Activated CD8-positive, alpha-beta memory T cell treated with anti-CD3 and anti-CD28 coated beads for 36 hours (primary cell): ENCODE measurements around the gene SNRPA. TPM values are rescaled to one million over a fixed set of nuclear protein-coding genes. Genes with fewer than 3 reads are reported as not detected.
"Not testable (repeated sequence)": the region's sequence is repeated elsewhere in the genome, so short reads cannot be mapped to it uniquely, and the experiment has no call there.

ENCODE experiments used
- CTCF ChIA-PET: fragments of 350-600 bp; sonication (Branson Sonifier 250); formaldehyde crosslinking; loops from one replicate; lab custom pipeline; 2021; ENCODE audit warnings: antibody characterized with exemption; lab: Charles Lee
- POLR2A ChIA-PET: fragments of 350-600 bp; sonication (Branson Sonifier 250); formaldehyde crosslinking; loops from one replicate; lab custom pipeline; 2021; ENCODE audit warnings: antibody characterized with exemption; lab: Charles Lee
- total RNA-seq, 2 experiments: library from RNA; stranded (reverse); gene quantifications; one replicate each; pipeline ENCODE4 v1.2.3, GENCODE V29; 2021

Gene SNRPA
- total RNA-seq, 2 experiments from 2014 or later: 215 to 237 TPM

DNA sequence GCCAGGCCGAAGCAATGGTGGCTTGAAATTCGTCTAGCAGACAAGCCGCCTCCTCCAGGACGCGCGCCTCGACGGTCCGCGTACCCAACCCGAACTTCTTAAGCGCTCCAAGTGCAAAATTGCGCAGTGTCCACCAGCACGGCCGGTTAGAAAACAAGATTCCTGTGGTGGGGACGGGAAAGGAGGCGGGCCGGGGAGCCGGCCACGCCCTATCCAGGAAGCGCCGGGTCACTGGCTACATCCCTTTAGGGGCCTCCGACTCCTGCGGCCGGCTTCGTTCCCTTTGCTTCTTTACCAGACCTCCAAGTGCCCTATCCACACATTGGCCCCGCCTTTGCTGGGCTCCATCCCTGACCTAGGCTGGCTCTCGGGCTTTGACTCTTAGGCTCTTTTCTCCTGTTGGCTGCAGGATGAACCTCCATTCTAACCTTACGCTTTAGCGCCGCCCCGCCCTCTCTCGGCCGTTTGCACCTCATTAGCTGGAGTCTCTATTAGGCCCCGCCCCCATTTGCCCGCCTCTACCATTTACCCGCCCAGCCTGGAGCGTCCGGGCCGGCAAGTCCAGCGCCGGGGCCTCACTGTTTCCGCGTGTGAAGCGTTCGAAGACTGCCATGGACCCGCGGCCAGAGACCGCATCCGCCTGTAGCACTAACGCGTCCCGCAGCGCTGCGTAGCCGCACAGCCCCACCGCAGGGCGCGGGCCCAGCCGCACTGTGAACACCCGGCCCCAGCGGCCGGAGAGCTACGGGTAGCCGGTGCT, 59.8 kb downstream of the SNRPA start:
- CTCF ChIA-PET: not testable (repeated sequence)
- POLR2A ChIA-PET: interaction anchor here (0.6 kb wide), 1 partner anchor 58 kb away, joined by 3 read pairs; no protein-coding TSS in a partner anchor

DNA sequence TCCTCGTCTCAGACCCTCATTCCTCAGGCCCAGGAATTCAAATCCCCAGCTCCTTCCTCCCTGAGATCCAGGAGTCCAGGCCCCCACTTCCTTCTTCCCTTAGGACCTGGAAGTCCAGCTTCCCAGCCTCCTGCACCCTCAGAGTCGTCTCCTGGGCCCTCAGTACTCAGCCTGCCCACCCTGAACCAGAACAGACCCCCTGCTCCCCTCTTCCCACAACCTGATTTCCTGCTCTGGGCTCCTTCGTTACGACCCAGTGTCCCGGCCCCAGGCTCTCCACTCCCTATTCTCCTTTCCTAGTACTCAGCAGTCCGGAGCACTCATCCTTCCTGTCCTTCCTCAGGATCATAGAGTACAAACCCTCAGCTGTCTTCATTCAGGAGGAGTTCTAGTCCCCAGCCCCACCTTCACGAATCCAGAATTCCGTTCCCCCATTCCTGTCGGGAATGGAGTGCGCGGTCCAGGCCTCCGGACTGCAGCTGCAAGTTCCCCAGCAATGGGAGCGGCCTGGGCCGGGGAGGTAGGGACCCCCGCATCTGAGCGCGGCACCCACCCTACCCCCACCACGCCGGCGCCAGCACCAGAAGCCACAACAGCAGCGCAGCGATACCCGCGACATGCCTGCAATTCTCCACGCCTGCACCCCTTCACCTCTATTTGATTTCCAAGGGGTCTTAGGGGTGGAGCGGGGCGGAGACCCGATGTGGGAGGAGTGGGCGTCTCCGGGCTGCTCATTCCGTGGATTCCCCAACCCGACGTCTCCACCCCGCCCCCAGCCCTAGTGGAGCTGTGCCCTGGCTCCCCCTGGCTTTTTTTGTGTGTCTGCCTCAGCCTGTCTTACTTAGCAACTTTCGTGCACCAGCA, 60.7 kb downstream of the SNRPA start:
- CTCF ChIA-PET: interaction anchor here (1.2 kb wide), 2 partner anchors 9 to 149 kb away, joined by 3 to 4 read pairs; no protein-coding TSS in a partner anchor
- POLR2A ChIA-PET: interaction anchor here (0.6 kb wide), 1 partner anchor 59 kb away, joined by 3 read pairs; no protein-coding TSS in a partner anchor

DNA sequence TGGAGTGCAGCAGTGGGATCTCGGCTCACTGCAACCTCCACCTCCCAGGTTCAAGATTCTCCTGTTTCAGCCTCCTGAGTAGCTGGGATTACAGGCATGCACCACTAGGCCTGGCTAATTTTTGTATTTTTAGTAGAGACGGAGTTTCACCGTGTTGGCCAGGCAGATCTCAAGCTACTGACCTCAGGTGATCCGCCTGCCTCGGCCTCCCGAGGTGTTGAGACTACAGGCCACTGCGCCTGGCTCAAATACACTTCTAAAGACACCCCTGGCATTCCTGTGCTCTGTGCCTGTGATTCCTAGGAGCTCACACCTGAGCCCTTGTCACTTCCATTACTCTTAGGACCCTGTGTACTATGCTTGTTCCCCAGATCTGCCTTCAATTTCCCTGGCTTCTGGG, 61.6 kb downstream of the SNRPA start:
- CTCF ChIA-PET: interaction anchor here (1.2 kb wide), 2 partner anchors 9 to 150 kb away, joined by 3 to 4 read pairs; no protein-coding TSS in a partner anchor
- POLR2A ChIA-PET: not testable (repeated sequence)

DNA sequence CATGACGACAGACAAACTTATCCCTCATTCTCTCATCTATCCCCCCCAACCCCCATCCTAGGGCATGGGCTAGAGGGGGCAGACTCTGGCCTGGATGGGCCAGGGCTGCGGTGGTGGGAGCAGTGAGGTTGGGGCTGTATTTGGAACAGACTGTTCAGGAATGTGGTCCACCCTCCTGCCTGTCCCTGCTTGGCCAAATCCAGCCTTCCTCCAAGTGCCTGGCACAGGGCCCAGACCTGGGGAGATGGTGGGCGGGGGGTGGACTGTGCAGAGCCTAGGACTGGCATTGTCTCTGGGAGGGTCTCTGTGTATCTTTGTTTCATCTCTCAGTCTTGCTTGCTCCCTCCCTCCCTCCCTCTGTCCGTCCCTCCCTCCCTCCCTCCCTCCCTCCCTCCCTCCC, 62.2 kb downstream of the SNRPA start:
- POLR2A ChIA-PET: no interaction called here
- CTCF ChIA-PET: interaction anchor here (1.2 kb wide), 1 partner anchor 10 kb away, joined by 3 read pairs; no protein-coding TSS in a partner anchor

Other genes starting within 250 kb of the SNRPA start
- gene SHKBP1, start 174.3 kb upstream of the SNRPA start, total RNA-seq: 10 to 100 TPM; 86.7 to 93.5 TPM
- gene LTBP4, start 149.8 kb upstream of the SNRPA start, total RNA-seq: 100 to 1,000 TPM; 141 to 144 TPM
- 10 to 100 TPM; 15.2 TPM for gene NUMBL, start 60.6 kb upstream of the SNRPA start, total RNA-seq
- gene COQ8B, start 34.3 kb upstream of the SNRPA start, total RNA-seq: 10 to 100 TPM; 22.1 to 22.5 TPM
- 1 to 10 TPM; 5.2 to 5.7 TPM for gene ITPKC, start 34.1 kb upstream of the SNRPA start, total RNA-seq
- 1 to 10 TPM; 9.2 to 9.8 TPM for gene ACTMAP, start 726 bp upstream of the SNRPA start, total RNA-seq
- gene MIA, start 24.3 kb downstream of the SNRPA start, total RNA-seq: not detected
- 10 to 100 TPM; 23.4 to 24.5 TPM for gene RAB4B, start 27.0 kb downstream of the SNRPA start, total RNA-seq
- 10 to 100 TPM; 89.7 to 90.9 TPM for gene EGLN2, start 48.0 kb downstream of the SNRPA start, total RNA-seq
- not detected for gene CYP2A6, start 99.2 kb downstream of the SNRPA start, total RNA-seq
- not detected for gene CYP2A7, start 131.0 kb downstream of the SNRPA start, total RNA-seq
- gene CYP2B6, start 240.1 kb downstream of the SNRPA start, total RNA-seq: not detected